Keratinocyte (primary cell): ENCODE results near the gene FBXO27. TPM values are rescaled to one million over a fixed set of nuclear protein-coding genes. Genes with fewer than 3 reads are reported as not detected.
"Not testable (repeated sequence)": the region's sequence is repeated elsewhere in the genome, so short reads cannot be mapped to it uniquely, and the experiment has no call there.

ENCODE experiments used
- DNase-seq: peaks from one replicate; pipeline ENCODE4 v3.0.0-alpha.2; 2011; ENCODE audit warnings: low read depth, missing footprints, low spot score
- FAIRE-seq: peaks from 2 replicates; lab custom pipeline; 2011; peaks lifted over from hg19 to GRCh38; lab: Jason Lieb, UNC
- H2AFZ ChIP-seq: 2 replicates; pipeline ENCODE4 v1.6.0; 2012; ENCODE audit warnings: low read length, control low read depth, inconsistent platforms; ENCODE audit not compliant: control insufficient read depth
- H3K27ac ChIP-seq: 2 replicates; pipeline ENCODE4 v1.5.1; 2011; ENCODE audit warnings: low read length; ENCODE audit not compliant: control insufficient read depth, insufficient read depth
- H3K27me3 ChIP-seq: 3 replicates; pipeline ENCODE4 v1.6.0; 2011; ENCODE audit warnings: low read length; ENCODE audit not compliant: control insufficient read depth, insufficient read depth; ENCODE audit errors: extremely low read depth
- H3K36me3 ChIP-seq, 2 experiments: 2 replicates in 1 of 2; 3 replicates in 1 of 2; pipeline ENCODE4 v1.5.1; 2011; ENCODE audit warnings: low read length in 2 of 2, mild to moderate bottlenecking in 1 of 2; ENCODE audit not compliant: control insufficient read depth in 2 of 2, insufficient read depth in 2 of 2; ENCODE audit errors: extremely low read depth in 1 of 2
- H3K4me1 ChIP-seq: 3 replicates; pipeline ENCODE4 v1.5.1; 2011; ENCODE audit warnings: low read length; ENCODE audit not compliant: control insufficient read depth, insufficient read depth; ENCODE audit errors: extremely low read depth
- H3K4me2 ChIP-seq: 3 replicates; pipeline ENCODE4 v1.6.0; 2011; ENCODE audit warnings: low read depth, low read length; ENCODE audit not compliant: control insufficient read depth, insufficient read depth; ENCODE audit errors: extremely low read depth
- H3K4me3 ChIP-seq, 3 experiments: fragments of 200-600 bp in 1 of 3; sonication (generic) in 1 of 3; 2 replicates in 2 of 3; 3 replicates in 1 of 3; pipeline ENCODE4 v1.5.1; 2011 to 2016; ENCODE audit warnings: low read length in 3 of 3, mild to moderate bottlenecking in 3 of 3, control low read depth in 2 of 3, inconsistent platforms in 1 of 3, low read depth in 1 of 3, mixed read lengths in 1 of 3, mixed run types in 1 of 3, moderate library complexity in 1 of 3; ENCODE audit not compliant: control insufficient read depth in 2 of 3, insufficient read depth in 2 of 3; ENCODE audit errors: extremely low read depth in 1 of 3
- H3K79me2 ChIP-seq: 2 replicates; pipeline ENCODE4 v1.6.0; 2012; ENCODE audit warnings: low read length; ENCODE audit not compliant: control insufficient read depth, insufficient read depth
- H3K9ac ChIP-seq: 3 replicates; pipeline ENCODE4 v1.6.0; 2011; ENCODE audit warnings: low read length; ENCODE audit not compliant: control insufficient read depth, insufficient read depth; ENCODE audit errors: extremely low read depth
- H3K9me1 ChIP-seq: 3 replicates; pipeline ENCODE4 v1.6.0; 2011; ENCODE audit warnings: low read length; ENCODE audit not compliant: control insufficient read depth, insufficient read depth; ENCODE audit errors: extremely low read depth
- H3K9me3 ChIP-seq: 2 replicates; pipeline ENCODE4 v1.5.1; 2012; ENCODE audit warnings: low read depth, low read length; ENCODE audit not compliant: control insufficient read depth
- H4K20me1 ChIP-seq: 3 replicates; pipeline ENCODE4 v1.6.0; 2011; ENCODE audit warnings: low read length; ENCODE audit not compliant: control insufficient read depth, insufficient read depth; ENCODE audit errors: extremely low read depth
- CTCF ChIP-seq, 3 experiments: IDR thresholded peaks in 1 of 3; conservative IDR thresholded peaks in 1 of 3; optimal IDR thresholded peaks in 1 of 3; 2 replicates in 2 of 3; 3 replicates in 1 of 3; pipeline versions ENCODE3 to v1.5.1; 2011; ENCODE audit warnings: low read length in 3 of 3, mild to moderate bottlenecking in 3 of 3, moderate library complexity in 2 of 3, control low read depth in 1 of 3, inconsistent platforms in 1 of 3; ENCODE audit not compliant: insufficient read depth in 2 of 3; ENCODE audit errors: extremely low read depth in 1 of 3
- EZH2 ChIP-seq: IDR thresholded peaks from one replicate; pipeline ENCODE4 v1.6.1; 2012; ENCODE audit warnings: inconsistent platforms, mild to moderate bottlenecking, low read length, moderate library complexity
- dilution Hi-C: fragments of 300-500 bp; cut with MboI; formaldehyde crosslinking; loops from one replicate; pipeline ENCODE4 v1.7.0; 2020; ENCODE audit warnings: low sequenced_read_pairs; ENCODE audit not compliant: extremely low pct_ligation_motif_present
- polyA plus RNA-seq, 5 experiments: library from polyadenylated mRNA; depleted of rRNA in 3 of 5; stranded (reverse) in 3 of 5; stranded (forward) in 1 of 5; unstranded in 1 of 5; fragments of >200 nt; gene quantifications; 1 replicate in 1 of 5; 2 replicates in 3 of 5; 3 replicates in 1 of 5; pipeline versions ENCODE4 v1.2.1 to v1.2.3, GENCODE V29; 2011 to 2012; ENCODE audit warnings: missing spikeins in 2 of 5, low read depth in 1 of 5, low replicate concordance in 1 of 5

The FBXO27 gene
- polyA plus RNA-seq, 1 donor (not counting 4 experiments of a cell fraction or from before 2014, with no cell fraction given) = 4.4 TPM

DNA sequence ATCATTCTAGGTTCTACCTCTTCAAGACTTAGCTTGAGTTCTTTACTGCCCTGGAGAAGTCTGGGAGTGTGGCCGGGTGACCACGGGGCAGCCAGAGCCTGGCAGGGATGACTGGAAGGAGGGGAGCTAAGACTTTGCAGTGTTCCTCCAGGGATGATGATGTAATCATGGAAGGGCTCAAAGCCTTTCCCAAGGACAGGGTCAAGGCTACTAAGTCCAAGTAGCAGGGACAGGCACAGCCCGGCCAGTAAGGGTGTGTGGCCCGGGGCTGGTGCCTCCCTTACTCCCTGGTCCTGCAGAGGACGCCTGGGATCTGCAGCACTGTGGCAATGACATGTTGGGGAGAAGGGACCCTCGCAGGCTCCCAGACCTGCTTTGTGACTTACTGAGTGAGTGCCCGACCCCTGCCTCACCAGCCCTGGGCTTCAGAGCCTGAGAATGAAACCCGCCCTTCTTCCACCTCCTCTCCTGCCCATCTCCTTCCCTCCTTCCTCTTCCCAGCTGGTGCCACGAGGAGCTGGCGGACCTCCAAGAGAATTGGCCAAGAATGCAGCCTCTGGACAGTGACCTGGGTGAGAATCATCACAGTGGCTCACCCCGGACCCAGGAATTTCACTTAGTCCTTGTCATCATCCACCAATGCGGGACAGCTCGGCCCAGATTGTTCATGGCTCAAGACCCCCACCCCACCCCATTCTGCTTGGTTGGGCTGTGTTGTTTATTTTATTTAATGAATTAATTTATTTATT lies 41.2 kb downstream of the FBXO27 start:
- no peaks in the 10 kb centered on the region for H3K9me3 ChIP-seq
- no peak overlapping the region for H3K27ac ChIP-seq
- DNase-seq (no peak), FAIRE-seq (no peak)
- H3K4me1 ChIP-seq = peaks cover 10% of the 10 kb centered on the region
- no peaks in the 10 kb centered on the region for H3K36me3 ChIP-seq
- H3K9ac ChIP-seq = no peak overlapping the region
- dilution Hi-C loops = no loop called here
- TF ChIP-seq CTCF (optimal IDR thresholded peaks at IDR 0.05 in 1 of 3, IDR thresholded peaks at IDR 0.05 in 1 of 3, conservative IDR thresholded peaks at IDR 0.05 in 1 of 3; ENCODE audit: extremely low read depth in 1 of 3, insufficient read depth in 2 of 3, low read length in 3 of 3) (no peak), EZH2 (no peak)
- no peaks in the 10 kb centered on the region for H3K9me1 ChIP-seq
- no peak overlapping the region for H2AFZ ChIP-seq
- no peaks in the 10 kb centered on the region for H3K79me2 ChIP-seq
- H3K27me3 ChIP-seq = no peaks in the 10 kb centered on the region
- H3K4me3 ChIP-seq = no peak overlapping the region
- no peak overlapping the region for H3K4me2 ChIP-seq
- H4K20me1 ChIP-seq = no peaks in the 10 kb centered on the region

- H3K4me3 ChIP-seq, H3K4me1 ChIP-seq, FAIRE-seq, H3K36me3 ChIP-seq, DNase-seq, H3K27ac ChIP-seq, H3K27me3 ChIP-seq, H3K9me3 ChIP-seq, H3K9me1 ChIP-seq, H2AFZ ChIP-seq, H3K79me2 ChIP-seq, H3K4me2 ChIP-seq, dilution Hi-C loops, H4K20me1 ChIP-seq, H3K9ac ChIP-seq: not testable (repeated sequence)
Observed at GRCh38 chr19:38989614-38990013, 42.7 kb downstream of the FBXO27 start.
